Cardiac fibroblast (primary cell): ENCODE results near the gene DPH1.

Experiments
- DNase-seq, 2 donors: peaks; one replicate each; pipeline versions ENCODE4 v3.0.0 to v3.0.0-alpha.2; 2010; ENCODE audit warnings: low read depth in 2 of 2
- H3K4me3 ChIP-seq, 2 donors: replicated peaks in 1 of 2; 1 replicate in 1 of 2; 2 replicates in 1 of 2; pipeline ENCODE4 v1.5.1; 2011; ENCODE audit warnings: low read depth in 2 of 2, low read length in 2 of 2, mild to moderate bottlenecking in 2 of 2, moderate library complexity in 1 of 2
- CTCF ChIP-seq: IDR thresholded peaks from one replicate; pipeline ENCODE4 v1.5.1; 2011; ENCODE audit warnings: low read depth, mild to moderate bottlenecking, low read length, inconsistent platforms

DPH1 gene

GRCh38 chr17:2043785-2044184, 13.8 kb downstream of the DPH1 start:
- no peak overlapping the region for H3K4me3 ChIP-seq
- TF ChIP-seq CTCF = no peak
- DNase-seq = peak in 1 of 2 donors; percentile 81

GRCh38 chr17:2044263-2044894, 14.4 kb downstream of the DPH1 start:
- TF ChIP-seq CTCF = no peak
- no peak overlapping the region for H3K4me3 ChIP-seq
- DNase-seq = no peak

DNA sequence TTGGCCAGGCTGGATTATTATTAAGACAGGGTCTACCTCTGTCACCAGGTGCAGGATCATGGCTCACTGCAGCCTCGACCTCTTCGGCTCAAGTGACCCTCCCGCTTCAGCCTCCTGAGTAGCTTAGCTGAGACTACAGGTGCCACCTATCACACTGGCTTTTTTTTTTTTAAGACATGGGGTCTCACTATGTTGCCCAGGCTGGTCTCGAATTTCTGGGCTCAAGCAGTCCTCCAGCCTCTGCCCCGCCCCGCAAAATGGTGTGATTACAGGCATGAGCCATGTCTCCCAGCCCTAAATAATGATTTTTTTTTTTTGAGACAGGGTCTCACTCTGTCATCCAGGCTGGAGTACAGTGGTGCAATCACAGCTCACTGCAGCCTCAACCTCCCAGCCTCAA, 17.6 kb downstream of the DPH1 start:
- no peak for DNase-seq
- H3K4me3 ChIP-seq = no peak overlapping the region
- TF ChIP-seq CTCF = no peak

DNA sequence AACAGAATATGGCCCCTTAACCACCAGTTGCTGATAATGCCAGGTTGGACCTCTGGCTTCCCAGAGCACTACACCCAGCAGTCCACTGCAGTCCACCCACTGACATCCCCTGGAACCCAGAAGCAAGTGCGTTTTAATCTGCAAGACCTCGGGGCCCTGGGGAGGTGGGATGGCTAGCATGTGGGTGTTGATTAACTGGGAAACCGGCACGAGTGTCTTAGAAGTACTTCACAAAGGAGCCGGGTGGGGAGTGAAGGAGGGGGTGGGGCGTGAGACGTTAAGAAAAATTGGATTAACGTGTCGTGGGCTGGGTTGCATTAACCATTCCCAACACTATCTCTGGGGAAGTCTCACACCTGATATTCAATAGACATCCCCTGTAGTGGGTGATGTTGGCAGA, 18.9 kb downstream of the DPH1 start:
- no peak for TF ChIP-seq CTCF
- DNase-seq = no peak
- H3K4me3 ChIP-seq = no peak overlapping the region

DNA sequence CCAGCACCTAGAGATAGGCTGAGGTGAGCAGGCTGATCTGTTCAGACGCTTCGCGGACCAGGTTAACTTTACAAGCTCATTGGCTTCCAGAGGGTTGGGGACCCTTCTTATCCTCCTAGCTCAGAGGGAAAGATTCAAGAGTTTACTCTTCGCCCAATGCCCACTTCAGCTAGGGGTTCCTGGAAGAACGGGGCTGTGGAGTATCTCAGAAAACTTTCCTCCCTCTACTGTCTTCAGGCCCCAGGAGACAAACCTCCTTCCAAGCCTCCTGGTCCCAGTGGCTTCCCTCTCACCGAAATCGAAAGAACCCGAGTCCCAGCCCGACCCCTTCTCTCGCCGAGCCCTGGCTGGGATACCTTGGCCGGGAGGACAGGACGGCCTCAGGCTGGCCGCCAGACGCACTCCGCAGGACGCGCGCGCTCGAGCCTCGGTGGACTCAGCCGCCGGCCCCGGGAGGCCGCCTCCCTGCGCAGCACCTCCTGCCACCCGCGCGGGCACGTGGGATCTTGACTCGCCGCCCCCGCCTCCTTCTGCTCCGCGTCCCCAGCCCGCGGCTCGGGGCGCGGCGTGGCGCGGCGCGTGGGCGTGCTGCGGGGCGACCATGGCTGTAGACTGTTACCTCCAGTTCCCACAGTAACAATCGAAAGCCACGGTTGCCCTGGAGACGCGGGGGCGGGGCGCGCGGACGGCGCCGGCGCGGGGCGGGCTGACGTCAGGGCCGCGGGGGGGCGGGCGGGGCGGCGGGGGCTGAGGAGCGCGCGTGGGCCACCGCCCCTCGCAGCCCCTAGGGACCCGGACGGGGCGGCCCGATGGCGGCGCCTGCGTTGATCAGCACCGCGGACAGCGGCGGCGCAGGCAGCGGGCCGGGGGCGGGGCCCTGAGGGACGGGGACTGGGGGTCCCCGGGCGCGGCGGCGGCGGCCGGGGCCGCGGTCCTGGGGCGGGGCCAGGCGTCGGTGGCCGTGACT, 19.7 kb downstream of the DPH1 start:
- DNase-seq = peak; percentile 80 to 93
- no peak for TF ChIP-seq CTCF

DNA sequence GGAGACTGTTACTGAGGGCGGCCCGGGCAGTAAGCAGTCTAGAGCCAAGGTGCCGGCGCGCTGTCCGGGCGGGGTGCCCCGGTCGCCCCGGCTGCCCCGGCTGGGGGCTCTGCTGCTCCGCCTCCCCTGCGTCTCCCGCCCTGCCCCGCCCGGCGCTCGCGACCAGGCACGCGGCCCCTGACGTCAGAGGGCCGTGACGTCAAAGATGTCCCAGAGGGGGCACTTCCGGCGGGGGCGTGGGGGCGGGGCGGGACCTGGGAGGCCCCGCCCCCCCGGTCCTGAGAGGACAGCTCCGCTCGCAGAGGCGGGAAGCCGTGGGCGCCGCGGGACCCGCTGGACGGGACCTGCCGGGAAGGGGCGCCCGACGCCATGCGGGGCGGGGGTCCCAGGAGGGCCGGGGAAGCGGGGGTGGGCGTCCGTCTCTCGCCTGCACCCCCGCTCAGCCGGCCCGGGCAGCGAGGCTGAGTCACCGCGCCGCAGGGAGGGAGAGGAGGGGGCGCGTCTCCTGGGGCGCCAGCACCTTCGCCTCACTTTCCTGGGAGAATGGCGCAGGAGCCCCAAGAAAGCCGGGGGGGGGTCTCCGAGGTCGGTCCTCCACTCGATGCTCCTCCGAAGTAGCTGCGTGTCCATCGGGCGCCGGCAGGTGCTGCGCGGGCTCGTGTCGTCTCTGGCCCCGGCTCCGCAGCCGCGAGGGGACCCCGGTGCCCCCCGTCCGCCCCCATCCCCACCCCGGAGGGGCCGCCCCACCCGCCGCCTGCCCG, 20.5 kb downstream of the DPH1 start:
- peak; percentile 59 to 82 for DNase-seq
- peak overlapping the region; percentile 39 to 51 for H3K4me3 ChIP-seq
- TF ChIP-seq CTCF = no peak

More for the DNA sequence above, 19.7 kb downstream of the DPH1 start:
- peak overlapping the region; percentile 58 to 62 for H3K4me3 ChIP-seq
